HFF-Myc (cell line): ENCODE measurements around the gene SEMA4B.
A peak's percentile ranks its signal among the peaks of the same experiment; 100 is the strongest.
"Not testable (repeated sequence)": the region's sequence is repeated elsewhere in the genome, so short reads cannot be mapped to it uniquely, and the experiment has no call there.

Experiments used
- DNase-seq: peaks from one replicate; pipeline ENCODE4 v3.0.0-alpha.2; 2011; ENCODE audit warnings: low read depth; ENCODE audit errors: extremely low read depth
- H3K4me3 ChIP-seq: replicated peaks from 2 replicates; pipeline ENCODE4 v1.5.1; 2011; ENCODE audit warnings: low read depth, mild to moderate bottlenecking, control low read depth, low read length
- CTCF ChIP-seq: IDR thresholded peaks from 2 replicates; pipeline ENCODE4 v1.5.1; 2012; ENCODE audit warnings: mild to moderate bottlenecking, low read depth, low read length, control low read depth; ENCODE audit errors: missing control alignments

Gene SEMA4B

GRCh38 chr15:90181776-90182175 lies 19.4 kb upstream of the SEMA4B start:
- H3K4me3 ChIP-seq: no peak overlapping the region
- DNase-seq: no peak
- no peak for TF ChIP-seq CTCF

DNA sequence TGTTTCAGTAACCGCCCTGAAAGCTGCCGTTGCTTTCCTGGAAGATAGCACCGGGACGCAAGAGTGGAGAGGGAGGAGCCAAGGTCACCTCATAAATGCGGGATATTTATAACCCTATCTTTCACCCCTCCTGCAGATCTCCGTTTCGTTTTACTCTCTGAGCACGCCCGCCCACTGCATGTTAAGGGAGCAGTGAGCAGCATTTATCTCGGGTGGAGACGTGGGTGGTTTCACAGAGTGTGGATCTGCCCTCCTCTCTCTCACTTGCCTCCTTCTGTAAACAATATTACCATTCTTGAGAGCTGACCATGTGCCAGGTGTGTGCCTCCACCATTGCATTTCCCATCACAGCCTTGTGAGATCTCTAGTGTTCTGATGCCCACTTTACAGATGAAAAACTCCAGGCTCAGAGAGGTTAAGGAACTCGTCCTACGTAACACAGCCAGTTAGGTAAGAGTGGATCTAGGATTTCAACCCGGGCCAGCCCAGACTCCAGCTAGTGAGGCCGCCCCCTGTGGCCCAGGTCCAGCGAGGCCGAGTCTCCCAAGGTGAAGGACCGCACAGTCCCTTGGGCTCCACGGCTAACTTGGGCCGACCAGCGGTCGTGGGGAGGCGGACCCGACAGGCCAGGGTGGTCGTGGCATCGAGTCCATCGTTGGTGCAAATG lies 16.9 kb upstream of the SEMA4B start:
- DNase-seq: no peak
- H3K4me3 ChIP-seq: peak overlapping the region; percentile 54

DNA sequence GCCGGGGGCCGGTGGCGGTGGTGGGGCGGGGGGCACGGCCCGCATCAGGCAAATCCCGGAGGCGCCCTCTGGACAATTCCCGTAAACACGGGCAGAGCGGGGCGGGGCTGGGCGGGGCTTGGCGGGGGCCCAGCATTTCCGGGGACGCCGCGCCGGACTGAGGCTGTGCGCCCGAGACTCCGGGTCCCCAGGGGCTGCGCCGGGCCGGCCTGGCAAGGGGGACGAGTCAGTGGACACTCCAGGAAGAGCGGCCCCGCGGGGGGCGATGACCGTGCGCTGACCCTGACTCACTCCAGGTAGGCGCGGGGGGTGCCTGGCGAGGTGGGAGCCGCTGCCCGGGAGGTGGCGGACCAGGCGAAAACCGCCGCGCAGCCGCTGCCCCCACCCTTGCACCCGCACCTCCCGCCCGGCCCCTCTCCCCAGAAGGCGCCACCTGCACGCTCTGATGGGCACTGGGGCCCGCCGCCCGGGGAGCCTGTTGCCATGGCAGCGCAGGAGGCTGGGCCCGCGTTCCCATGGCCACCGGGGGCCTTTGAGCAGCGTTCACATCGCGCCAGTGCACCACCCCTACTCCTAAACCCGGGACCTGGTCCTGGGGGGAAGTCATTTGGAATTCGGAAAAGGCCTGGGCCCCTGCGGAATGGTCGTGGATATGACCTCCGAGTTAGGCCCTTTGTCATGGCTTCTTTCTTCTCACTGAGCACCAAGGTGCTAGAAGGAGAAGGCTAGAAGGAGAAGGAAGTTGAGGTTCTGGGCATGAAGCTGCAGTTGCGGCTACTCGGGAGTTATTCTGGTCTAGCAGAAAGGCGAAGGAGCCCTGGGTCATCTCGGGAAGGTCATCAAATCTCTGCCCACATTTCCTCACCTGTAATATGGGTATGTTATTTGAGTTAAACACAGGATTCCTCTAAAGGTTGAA lies 16.1 kb upstream of the SEMA4B start:
- no peak for DNase-seq
- peak overlapping the region; percentile 54 for H3K4me3 ChIP-seq
- TF ChIP-seq CTCF: no peak

More for the DNA sequence above, 16.9 kb upstream of the SEMA4B start:
- no peak for TF ChIP-seq CTCF

- TF ChIP-seq CTCF: no peak
- H3K4me3 ChIP-seq: no peak overlapping the region
- DNase-seq: no peak
Measured at GRCh38 chr15:90187257-90187868, 13.8 kb upstream of the SEMA4B start.

GRCh38 chr15:90188065-90188464 lies 13.1 kb upstream of the SEMA4B start:
- not testable (repeated sequence) for DNase-seq, H3K4me3 ChIP-seq

- no peak overlapping the region for H3K4me3 ChIP-seq
- no peak for TF ChIP-seq CTCF
- DNase-seq: no peak
Measured at GRCh38 chr15:90188914-90189748, 12.0 kb upstream of the SEMA4B start.
